Skeletal muscle tissue (tissue), 4 donors: ENCODE results near the gene CD14. TPM values are rescaled to one million over a fixed set of nuclear protein-coding genes. Genes with fewer than 3 reads are reported as not detected.
A peak's percentile ranks its signal among the peaks of the same experiment; 100 is the strongest.
"Not testable (repeated sequence)": the region's sequence is repeated elsewhere in the genome, so short reads cannot be mapped to it uniquely, and the experiment has no call there.

Experiments
- H3K27ac ChIP-seq: one replicate; pipeline ENCODE4 v1.7.0; 2013; ENCODE audit warnings: mild to moderate bottlenecking, low read depth, low read length, inconsistent platforms
- H3K27me3 ChIP-seq, 3 donors: one replicate each; pipeline ENCODE4 v1.7.0; 2013; ENCODE audit warnings: low read length in 3 of 3; ENCODE audit not compliant: control insufficient read depth in 3 of 3, insufficient read depth in 3 of 3
- H3K36me3 ChIP-seq, 3 donors: one replicate each; pipeline ENCODE4 v1.7.0; 2013; ENCODE audit warnings: low read length in 3 of 3; ENCODE audit not compliant: control insufficient read depth in 3 of 3, insufficient read depth in 3 of 3
- H3K4me1 ChIP-seq, 3 donors: one replicate each; pipeline ENCODE4 v1.7.0; 2013; ENCODE audit warnings: low read length in 3 of 3, mild to moderate bottlenecking in 3 of 3; ENCODE audit not compliant: control insufficient read depth in 3 of 3, insufficient read depth in 3 of 3
- H3K4me3 ChIP-seq, 3 donors: one replicate each; pipeline ENCODE4 v1.7.0; 2013; ENCODE audit warnings: low read length in 3 of 3
- H3K9ac ChIP-seq, 3 donors: one replicate each; pipeline ENCODE4 v1.7.0; 2013; ENCODE audit warnings: low read length in 3 of 3, mild to moderate bottlenecking in 3 of 3, moderate library complexity in 2 of 3, low read depth in 1 of 3
- H3K9me3 ChIP-seq, 3 donors: one replicate each; pipeline ENCODE4 v1.7.0; 2013; ENCODE audit warnings: low read length in 3 of 3; ENCODE audit not compliant: control insufficient read depth in 3 of 3
- total RNA-seq: library from RNA; depleted of rRNA; stranded (reverse); fragments of >200 nt; gene quantifications from one replicate; pipeline ENCODE4 v1.2.3, GENCODE V29; 2014
- donor health status: Osteomylitis.

Gene CD14
- total RNA-seq, 1 donor from 2014 or later: 39.7 TPM

DNA sequence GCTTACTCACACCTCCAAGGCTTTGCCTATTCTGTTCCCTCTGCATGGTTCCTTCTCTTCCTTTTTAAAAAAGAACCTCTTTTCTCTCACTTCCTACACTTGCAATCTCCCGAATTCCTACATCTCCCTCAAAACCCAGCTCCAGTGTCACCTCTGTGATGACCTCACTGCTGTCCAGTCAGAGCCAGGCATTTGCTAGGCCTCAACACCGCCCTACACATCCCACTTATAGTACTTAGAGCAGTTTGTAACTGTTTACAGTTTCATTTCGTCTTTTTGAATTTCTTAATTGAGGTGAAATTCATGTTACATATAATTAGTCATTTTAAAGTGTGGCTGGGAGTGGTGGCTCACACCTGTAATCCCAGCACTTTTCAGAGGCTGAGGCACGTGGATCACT is 30.8 kb downstream of the CD14 start:
- Histone ChIP-seq H3K4me1 (no peaks in the 10 kb centered on the region), H3K27ac (peak overlapping the region; percentile 49), H3K4me3 (no peak overlapping the region), H3K9me3 (no peaks in the 10 kb centered on the region), H3K27me3 (no peaks in the 10 kb centered on the region), H3K36me3 (no peaks in the 10 kb centered on the region), H3K9ac (no peak overlapping the region)

DNA sequence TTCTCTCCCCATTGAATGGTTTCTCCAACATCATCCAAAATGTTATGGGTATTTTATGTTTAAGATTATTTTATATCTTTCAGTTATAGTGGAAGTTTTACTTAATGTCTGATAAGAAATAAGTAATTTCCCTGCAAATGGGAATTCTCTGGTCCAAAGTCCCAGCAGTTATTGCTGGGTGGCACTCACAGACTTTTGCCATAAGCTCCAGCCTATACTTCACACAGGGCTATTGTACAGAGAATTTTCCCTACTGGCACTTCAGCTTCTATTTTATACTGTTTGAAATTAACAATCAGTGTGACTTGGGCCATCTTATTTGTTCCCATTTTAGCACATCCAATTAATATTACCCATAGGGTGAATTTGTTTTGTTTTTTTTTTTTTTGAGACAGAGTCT is 32.9 kb downstream of the CD14 start:
- Histone ChIP-seq H3K9ac (no peak overlapping the region), H3K9me3 (no peaks in the 10 kb centered on the region), H3K27ac (no peak overlapping the region)

DNA sequence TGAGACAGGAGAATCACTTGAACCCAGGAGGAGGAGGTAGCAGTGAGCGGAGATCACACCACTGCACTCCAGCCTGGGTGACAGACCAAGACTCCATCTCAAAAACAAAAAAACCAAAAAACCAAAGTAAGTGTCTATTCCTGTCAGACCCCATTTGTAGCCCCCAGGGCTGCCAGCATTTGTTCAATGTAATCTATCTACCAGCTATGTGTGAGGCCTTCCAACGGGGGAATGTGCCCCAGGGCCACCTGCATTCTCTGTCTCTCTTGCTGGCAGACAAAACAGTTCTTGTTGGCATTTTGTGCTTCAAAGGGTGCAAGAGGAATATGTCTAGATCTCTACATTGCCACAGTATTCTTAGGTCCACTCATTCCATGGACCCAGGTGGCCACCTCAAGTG is 34.1 kb downstream of the CD14 start:
- no peak overlapping the region for H3K4me3 ChIP-seq
- H3K27ac ChIP-seq: no peak overlapping the region
- no peaks in the 10 kb centered on the region for H3K27me3 ChIP-seq
- no peak overlapping the region for H3K9ac ChIP-seq
- H3K36me3 ChIP-seq: no peaks in the 10 kb centered on the region
- peaks cover 0 to 16% (median 12%) of the 10 kb centered on the region in 3 donors for H3K4me1 ChIP-seq
- H3K9me3 ChIP-seq: no peaks in the 10 kb centered on the region

More for the DNA sequence above, 32.9 kb downstream of the CD14 start:
- H3K4me3 ChIP-seq: no peak overlapping the region
- no peaks in the 10 kb centered on the region for H3K27me3 ChIP-seq
- H3K36me3 ChIP-seq: no peaks in the 10 kb centered on the region
- H3K4me1 ChIP-seq: peaks cover 0 to 13% (median 12%) of the 10 kb centered on the region in 3 donors

DNA sequence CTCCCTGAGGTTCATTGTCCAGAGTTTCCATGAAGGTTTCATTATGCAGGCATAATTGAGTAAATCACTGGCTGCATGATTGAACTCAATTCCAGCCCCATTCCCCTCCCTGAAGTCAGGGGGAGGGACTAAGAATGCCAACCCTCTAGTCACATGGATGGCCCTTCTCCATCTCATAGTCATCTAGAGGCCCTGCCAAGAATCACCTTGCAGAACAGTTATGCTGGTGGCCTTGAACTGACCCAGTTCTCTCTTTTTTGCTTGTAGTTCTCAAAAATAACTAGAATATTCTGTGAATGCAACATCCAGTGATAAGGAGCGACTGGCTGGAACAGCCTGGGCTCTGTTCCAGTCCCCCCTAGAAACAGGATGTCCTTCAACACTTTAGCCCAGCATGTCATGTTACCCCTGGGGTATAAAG is 36.6 kb downstream of the CD14 start:
- H3K36me3 ChIP-seq: no peaks in the 10 kb centered on the region
- peak overlapping the region; percentile 36 for H3K27ac ChIP-seq
- H3K9me3 ChIP-seq: no peaks in the 10 kb centered on the region
- H3K27me3 ChIP-seq: no peaks in the 10 kb centered on the region
- H3K4me3 ChIP-seq: no peak overlapping the region
- no peak overlapping the region for H3K9ac ChIP-seq
- H3K4me1 ChIP-seq: peaks cover 0 to 16% (median 12%) of the 10 kb centered on the region in 3 donors

DNA sequence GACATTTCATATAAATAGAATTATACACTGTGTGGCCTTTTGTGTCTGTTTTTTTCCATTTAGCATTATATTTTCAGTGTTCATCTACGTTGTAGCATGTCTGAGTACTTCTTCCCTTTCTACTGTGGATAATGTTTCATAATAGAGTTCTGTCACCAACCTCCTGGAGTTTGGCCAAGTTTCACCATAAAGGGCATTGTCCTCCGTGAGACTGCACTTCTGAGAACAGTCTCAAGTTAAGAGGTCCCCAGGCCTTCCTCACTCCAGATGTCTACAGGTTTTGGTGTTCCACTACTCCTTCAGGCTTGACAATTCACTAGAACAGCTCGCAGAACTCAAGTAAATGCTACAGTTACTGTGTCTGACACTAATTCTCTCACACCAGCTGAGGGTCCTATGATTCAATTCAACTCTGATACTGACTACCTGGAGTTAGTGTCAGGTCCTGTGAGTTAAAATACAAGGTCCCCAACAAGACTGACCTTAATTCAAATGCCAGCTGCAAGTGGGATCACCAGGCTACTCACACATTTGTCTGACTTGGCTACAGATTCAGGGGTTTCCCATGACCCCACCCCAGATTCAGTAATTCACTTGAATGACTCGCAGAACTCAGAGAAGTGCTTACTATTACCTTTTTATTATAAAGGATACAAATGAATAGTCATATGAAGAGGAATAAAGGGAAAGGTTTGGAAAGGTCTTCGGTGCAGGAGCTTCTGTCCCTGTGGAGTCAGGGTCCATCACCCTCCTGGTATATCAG is 37.3 kb downstream of the CD14 start:
- Histone ChIP-seq H3K4me1 (peaks cover 0 to 16% (median 12%) of the 10 kb centered on the region in 3 donors), H3K4me3 (no peak overlapping the region), H3K9ac (peak overlapping the region in 1 of 3 donors; percentile 41), H3K27ac (peak overlapping the region; percentile 36), H3K27me3 (no peaks in the 10 kb centered on the region), H3K36me3 (no peaks in the 10 kb centered on the region), H3K9me3 (no peaks in the 10 kb centered on the region)

DNA sequence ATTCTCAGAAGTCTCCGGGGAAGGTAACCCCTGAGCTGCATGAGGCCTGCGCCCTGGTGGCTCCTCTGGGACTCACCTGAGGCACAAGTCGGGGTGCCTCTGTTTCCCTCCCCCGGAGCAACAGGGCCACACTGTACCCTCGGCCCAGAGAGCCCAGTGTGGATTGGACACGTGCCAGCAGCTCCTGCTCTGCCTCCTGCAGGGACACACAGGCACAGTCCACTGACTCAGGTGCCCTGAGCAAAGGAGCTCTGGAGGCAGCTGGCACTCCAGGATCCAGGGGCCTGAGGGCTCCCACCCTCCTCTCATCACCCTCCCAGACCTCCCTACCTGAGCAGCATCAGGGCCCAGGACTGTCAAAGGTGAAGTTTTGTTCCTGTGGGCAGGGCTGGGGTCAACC is 38.8 kb downstream of the CD14 start:
- no peak overlapping the region for H3K9ac ChIP-seq
- peaks cover 0 to 21% (median 16%) of the 10 kb centered on the region in 3 donors for H3K4me1 ChIP-seq
- H3K9me3 ChIP-seq: no peaks in the 10 kb centered on the region
- H3K27me3 ChIP-seq: no peaks in the 10 kb centered on the region
- no peaks in the 10 kb centered on the region for H3K36me3 ChIP-seq
- H3K27ac ChIP-seq: no peak overlapping the region
- H3K4me3 ChIP-seq: no peak overlapping the region

DNA sequence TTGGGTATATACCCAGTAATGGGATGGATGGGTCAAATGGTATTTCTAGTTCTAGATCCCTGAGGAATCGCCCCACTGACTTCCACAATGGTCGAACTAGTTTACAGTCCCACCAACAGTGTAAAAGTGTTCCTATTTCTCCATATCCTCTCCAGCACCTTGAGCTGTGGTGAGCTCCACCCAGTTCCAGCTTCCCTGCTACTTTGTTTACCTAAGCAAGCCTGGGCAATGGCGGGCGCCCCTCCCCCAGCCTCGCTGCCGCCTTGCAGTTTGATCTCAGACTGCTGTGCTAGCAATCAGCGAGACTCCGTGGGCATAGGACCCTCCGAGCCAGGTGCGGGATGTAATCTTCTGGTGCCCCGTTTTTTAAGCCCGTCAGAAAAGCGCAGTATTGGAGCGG is 39.9 kb downstream of the CD14 start:
- H3K27ac ChIP-seq, H3K27me3 ChIP-seq: not testable (repeated sequence)
- H3K4me1 ChIP-seq: peaks cover 0 to 23% (median 21%) of the 10 kb centered on the region in 3 donors

DNA sequence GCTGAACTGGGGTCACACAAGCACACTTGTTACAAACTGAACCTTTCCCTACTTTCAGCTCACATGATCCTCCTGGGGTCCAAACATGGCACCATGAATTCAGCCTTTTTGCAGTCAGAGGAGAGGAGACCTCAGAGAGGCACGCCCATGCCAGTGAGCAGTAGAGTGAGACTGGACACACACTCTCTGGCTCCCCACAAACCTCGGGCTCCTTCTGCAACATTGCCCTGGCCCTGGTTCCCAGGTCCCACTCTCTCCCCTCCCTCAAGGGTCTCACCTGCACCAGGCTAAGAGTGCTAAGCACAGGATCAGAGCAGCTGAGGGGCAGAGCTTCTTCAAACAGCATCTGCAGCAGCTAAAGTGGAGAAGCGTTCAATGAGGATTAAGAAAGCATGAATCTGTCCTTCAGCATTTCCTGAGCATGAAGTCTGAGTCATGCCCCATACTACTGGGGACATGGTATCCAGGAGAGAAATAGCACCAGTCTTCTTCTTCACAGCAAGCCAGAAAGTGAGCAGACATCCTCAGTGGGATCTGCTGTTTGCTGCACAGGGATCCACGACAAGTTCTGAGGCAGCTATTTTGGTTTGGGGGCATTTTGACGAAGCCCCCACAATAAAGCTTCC is 41.1 kb downstream of the CD14 start:
- peaks cover 0 to 23% (median 21%) of the 10 kb centered on the region in 3 donors for H3K4me1 ChIP-seq
- no peak overlapping the region for H3K4me3 ChIP-seq
- H3K27me3 ChIP-seq: no peaks in the 10 kb centered on the region
- no peaks in the 10 kb centered on the region for H3K36me3 ChIP-seq
- peak overlapping the region; percentile 22 for H3K27ac ChIP-seq
- H3K9me3 ChIP-seq: no peaks in the 10 kb centered on the region
- H3K9ac ChIP-seq: no peak overlapping the region

More for the DNA sequence above, 39.9 kb downstream of the CD14 start:
- H3K9me3 ChIP-seq, H3K9ac ChIP-seq, H3K36me3 ChIP-seq, H3K4me3 ChIP-seq: not testable (repeated sequence)

DNA sequence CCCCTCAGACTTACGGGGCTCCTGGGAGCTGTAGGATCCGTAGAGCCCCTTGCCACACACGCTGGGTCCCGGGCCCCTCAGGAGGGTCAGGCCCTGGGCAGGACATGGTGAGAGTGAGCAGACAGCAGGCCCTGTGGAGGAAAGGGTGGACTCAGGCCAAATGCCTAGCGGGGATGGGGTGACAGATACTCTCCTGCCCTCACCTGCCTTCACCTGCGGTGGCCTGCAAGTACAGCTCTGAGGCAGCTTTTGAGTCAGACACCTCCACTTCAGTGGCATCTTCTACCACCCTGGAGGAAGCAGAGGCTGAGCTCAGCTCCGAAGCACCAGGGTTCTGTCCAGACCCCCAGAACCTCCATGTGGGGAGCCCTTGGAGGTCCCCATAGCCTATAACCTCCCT is 42.1 kb downstream of the CD14 start:
- Histone ChIP-seq H3K9ac (no peak overlapping the region), H3K4me3 (no peak overlapping the region), H3K27me3 (no peaks in the 10 kb centered on the region), H3K9me3 (no peaks in the 10 kb centered on the region), H3K4me1 (peaks cover 0 to 17% (median 16%) of the 10 kb centered on the region in 3 donors), H3K36me3 (no peaks in the 10 kb centered on the region), H3K27ac (no peak overlapping the region)

DNA sequence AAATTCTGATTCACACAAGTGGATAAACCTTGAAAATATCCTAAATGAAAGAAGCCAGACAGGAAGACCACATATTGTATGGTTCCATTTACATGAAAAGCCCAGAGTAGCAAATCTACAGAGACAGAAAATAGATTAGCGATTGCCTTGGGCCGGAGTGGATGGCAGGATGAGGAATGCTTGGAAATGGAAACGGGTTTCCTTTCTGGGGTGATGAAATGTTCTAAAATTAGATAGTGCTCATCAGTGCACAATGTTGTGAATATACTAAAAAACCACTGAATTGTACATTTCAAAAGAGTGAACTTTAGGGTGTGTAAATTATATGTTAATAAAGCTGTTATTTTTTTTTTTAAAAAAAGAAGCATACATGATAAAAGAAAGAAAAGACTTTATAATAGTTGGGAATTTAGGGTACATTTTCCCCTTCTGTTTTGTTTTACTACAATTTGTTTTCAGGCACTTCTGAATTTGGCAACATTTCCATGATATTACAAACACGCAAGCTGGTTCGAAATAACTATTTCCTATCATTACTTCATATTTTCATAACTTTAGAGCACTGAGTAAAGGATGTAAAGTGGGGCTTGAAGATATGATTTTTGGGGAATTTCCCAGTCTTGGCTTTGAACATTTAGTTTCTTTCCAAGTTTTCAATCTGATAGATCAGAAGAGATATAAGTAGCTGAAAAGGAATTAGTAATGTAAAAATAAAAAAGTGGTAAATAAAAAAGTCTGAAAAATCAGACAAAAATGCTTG is 44.5 kb downstream of the CD14 start:
- no peak overlapping the region for H3K4me3 ChIP-seq
- no peak overlapping the region for H3K9ac ChIP-seq
- no peaks in the 10 kb centered on the region for H3K27me3 ChIP-seq
- peak overlapping the region; percentile 50 for H3K27ac ChIP-seq
- H3K9me3 ChIP-seq: no peaks in the 10 kb centered on the region
- H3K4me1 ChIP-seq: peaks cover 0 to 11% (median 5%) of the 10 kb centered on the region in 3 donors
- no peaks in the 10 kb centered on the region for H3K36me3 ChIP-seq
